NCI-H69 (cell line): Measurements from ENCODE around the gene ECSCR.

ENCODE experiments used
- DNase-seq: peaks from one replicate; lab custom pipeline; 2025; lab: John Stamatoyannopoulos, UW

The ECSCR gene

DNA sequence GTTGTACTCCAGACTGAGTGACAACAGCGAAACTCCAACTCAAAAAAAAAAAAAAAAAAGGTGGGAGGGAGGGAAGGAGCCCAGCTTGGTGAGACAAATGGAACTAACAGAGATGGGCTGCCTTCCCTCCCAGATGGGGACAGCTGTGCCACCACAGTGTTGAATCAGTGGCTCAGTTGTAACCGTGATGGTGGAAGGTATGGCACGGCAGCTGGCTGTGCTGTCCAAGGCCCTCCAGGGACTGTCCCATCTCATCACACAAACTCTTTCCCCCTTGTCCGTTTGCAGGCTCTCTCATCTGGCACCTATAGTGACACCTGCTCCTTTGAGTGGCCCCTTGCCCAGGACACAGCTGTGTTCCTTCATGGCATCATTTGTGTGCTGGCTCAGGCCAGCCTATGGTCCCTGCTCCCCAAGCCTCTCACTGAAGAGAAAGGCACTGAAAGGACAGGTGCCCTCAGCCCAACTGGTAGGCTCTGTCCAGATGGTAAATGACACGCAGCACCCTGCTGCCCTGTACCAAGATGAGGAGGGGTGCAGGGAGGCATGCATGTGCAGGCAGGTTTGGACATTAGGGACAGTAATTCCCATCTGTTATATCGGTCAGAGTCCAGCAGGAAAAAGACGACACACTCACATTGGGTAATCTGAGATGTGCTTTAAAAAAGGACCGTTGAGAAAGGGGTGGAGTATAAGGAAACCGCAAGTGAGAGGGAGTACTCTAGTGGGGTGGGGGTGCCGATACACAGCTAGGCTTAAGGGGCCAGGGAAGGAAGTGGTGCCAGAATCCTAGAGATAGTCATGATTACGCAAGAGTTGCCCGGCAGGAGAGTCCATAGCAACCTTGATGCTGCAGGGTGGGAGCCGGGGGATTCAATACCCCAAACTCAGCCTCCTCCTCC is 12.6 kb upstream of the ECSCR start:
- peak; percentile 95 for DNase-seq

DNA sequence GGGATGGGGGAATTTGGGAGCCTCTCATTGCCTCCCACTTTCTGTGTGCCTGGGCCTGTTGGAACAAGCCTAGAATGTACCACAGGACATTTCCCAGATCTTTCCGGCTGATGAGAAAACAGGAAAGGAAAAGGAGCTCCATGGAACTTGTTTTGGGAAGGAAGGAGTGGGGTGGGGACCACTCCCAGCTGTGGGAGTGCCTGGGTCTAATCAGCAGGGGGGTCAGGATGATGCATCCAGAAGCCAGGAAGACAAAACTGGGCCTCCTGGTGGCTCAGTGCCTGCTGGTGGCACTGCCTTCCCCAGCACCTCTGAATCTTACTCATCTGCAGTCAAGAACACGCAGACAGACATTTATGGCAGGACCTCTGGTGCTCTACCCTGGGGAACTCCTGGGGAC is 11.0 kb upstream of the ECSCR start:
- DNase-seq, result peak; percentile 64

DNA sequence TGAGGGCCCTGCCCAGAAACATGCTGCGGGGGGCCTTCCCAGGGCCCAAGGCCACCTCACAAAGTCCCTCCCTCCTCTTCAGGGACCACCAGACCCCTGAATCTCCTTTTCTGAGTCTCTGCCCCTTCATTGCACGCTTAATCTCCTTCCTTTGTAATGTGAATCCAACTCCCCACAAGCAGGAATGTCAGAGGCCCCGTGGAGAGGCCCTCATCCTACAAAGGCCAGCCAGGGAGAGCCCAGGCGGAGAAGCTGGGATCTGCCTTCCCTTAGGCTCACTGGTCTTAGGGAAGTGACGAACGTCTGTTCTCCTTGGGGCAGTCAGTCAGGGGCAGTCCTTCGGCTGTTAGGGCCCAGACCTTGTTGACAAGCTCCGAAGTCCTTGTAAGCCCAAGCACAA is 10.6 kb upstream of the ECSCR start:
- DNase-seq, result peak; percentile 52

DNA sequence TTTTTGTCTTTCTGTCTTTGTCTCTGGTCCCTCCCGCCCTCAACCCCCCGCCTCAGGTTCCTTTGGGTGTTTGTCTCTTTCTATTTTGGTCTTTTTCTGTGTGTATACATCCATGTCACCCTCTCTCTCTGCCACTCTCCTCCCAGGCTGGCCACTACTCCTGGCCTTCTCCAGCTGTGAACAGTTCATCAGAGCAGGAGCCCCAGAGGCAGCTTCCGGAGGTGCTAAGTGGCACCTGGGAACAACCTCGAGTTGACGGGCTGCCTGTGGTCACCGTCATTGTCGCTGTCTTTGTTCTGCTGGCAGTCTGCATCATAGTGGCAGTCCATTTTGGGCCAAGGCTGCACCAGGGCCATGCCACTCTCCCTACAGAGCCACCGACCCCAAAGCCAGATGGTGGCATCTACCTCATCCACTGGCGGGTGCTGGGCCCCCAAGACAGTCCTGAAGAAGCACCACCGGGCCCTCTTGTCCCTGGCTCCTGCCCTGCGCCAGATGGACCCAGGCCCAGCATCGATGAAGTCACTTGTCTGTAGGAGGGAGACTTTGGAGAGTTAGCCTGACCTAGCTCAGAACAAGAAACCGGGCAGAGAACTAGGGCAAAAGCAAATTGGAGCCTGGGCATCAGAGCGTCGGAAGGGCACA is 10.0 kb upstream of the ECSCR start:
- no peak for DNase-seq

DNA sequence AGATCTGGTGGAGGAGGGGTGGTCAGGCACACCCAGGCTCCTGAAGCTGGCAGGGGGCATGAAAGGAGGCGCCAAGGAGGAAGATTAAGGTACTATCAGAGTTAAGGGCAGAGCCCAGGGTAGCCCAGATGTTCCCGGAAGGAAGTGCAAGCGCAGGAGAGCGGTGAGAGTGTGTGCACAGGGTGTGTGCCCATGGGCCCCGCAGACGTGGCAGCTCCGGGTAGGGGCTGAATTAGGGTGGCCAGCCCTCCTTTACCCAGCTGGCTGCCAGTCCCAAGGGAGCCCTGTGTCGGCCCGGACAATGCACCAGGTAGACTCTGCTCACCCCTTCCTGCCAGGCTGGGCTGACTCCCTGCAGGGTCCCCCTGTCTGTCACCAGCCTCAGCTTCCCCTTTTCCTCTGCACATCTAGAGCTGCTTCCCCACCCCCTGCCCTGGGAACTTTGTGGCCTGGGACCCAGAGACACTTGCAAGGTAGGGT is 8.3 kb upstream of the ECSCR start, which contains the start of gene SMIM33:
Gene SMIM33, plus strand, starts transcription at position 184 of the 480 bp plus-strand sequence. Its CDS starts 118 bp downstream, at position 302.
- peak; percentile 21 for DNase-seq

DNA sequence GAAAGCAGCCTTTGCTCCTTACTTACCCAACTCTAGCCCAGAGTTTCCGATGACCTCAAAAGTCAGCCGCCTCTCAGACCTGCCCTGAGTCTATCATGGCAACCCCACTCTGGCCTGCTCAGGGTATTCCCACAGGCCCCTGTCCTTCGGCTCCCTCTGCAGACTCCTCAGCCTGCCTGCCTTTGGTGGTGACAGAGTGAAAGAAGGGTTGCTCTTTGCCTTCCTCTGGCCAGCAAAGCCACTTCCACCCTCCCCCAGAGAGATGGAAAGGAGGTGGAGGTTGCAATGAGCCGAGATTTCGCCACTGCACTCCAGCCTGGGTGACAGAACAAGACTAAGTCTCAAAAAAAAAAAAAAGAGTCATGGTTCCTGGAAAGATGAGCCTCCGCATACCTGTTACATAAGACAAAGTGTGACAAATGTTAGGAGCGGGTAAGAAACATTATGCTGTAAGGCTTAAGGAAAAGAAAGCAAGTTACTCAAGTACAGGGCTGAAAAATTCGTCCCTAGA is 5.9 kb upstream of the ECSCR start:
- DNase-seq, result peak; percentile 17

DNA sequence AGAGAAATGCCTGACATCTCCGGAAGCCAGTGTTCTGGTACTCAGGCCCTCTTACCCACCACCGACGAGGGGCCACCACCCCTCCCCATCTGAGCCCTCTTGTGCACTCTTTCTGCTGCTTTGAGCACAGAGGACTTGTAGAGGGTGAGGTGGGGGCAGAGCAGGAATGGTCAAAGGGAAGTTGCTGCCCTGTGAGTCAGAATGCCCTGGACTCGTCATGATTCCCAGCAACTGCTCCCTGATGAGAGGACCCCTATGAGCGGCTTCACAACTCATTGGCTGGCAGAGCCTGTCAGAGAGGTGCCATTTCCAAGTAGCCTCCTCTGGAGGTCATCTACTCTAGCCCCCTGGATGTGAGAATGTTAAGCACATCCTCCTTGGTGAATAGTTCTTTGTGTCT is 845 bp downstream of the ECSCR start:
- no peak for DNase-seq

DNA sequence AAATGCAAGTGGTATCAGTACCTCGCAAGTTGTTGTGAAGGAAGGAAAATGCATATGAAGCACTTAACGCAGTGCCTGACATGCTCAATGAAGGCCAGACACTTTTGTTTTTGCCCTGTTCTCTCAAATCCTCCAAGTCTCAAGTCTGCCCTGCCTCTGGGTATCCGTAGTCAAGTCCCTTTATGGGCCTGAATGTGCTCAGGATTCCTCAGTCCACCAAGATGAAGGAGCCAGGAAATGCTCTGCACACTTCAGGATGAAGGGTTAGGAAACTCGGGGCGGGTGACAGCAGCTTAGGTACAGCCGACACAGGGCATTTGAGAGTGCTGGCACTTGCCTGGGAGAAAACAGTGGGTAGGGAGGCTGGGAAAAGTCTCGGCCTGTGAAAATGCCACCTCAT is 1.4 kb downstream of the ECSCR start:
- no peak for DNase-seq

DNA sequence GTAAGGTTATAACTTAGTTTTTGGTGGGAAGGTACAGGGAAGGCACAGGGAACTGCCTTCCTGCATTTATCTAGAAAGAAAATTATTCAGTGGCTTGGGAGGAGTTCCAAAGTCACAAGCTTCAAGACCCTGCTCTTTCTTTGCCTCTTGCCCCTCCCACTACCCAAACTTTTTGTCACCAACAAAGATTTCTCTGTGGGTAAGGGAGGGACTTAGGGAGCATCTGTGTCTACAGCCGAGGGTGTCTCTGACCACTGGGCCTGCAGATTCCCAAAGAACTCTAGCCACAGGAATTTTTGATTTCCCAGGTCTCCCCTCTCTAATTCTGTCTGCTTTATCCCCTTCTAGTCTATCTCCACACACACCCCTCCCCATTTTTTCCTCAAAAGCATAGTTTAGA is 2.1 kb downstream of the ECSCR start:
- DNase-seq, result no peak

DNA sequence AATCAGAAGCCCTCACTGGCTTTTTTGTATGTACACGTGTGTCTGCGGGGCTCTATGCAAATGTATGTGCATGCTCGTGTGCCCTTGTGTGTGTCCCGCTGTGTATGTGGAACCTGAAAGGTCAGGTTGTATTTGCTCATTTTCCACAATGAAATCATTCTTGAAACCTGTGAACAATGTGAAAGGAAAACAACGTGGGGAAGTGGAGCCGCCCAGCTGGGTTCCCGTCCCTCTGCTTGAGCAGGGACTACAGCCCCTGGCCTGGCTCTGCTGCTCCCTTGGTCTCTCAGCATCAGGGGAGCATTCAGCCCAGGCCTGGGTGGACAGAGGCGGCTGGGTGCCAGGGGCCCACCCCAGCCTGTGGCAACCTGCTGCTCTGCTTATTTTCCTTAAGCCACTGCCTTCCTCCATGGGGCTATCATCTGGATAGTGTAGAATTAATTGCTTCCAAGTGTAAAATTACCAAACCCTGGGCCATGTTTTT is 3.0 kb downstream of the ECSCR start:
- peak; percentile 64 for DNase-seq

DNA sequence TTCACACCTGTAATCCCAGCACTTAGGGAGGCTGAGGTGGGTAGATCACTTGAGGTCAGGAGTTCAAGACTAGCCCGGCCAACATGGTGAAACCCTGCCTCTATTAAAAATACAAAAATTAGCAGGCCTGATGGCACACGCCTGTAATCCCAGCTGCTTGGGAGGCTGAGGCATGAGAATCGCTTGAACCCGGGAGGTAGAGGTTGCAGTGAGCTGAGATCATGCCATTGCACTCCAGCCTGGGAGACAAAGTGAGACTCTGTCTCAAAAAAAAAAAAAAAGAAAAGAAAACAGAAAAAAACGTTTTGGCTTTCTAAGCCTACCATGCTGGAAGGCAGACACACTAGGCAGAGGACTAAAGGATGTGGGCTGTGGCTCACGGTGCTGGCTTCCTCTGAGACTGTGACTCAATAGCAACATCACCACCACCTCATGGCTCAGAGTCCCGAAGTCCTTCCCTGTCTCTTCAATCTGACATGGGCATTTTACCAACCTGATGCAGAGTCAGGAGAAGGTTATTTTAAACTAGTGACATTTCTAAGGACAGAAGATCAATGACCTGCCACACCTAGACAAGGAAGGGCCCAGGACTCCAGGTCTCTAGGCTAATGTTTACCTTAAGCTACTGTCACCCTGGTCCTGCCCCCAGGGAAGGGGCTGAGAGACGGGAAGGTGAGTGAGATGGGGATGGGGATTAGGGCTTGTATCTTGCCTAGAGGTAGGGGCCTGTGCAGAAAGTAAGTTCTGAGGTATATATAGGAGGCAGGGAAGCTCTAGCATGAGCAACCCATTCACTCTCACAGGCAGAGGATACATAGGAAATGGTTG is 3.7 kb downstream of the ECSCR start:
- DNase-seq, result peak; percentile 50

DNA sequence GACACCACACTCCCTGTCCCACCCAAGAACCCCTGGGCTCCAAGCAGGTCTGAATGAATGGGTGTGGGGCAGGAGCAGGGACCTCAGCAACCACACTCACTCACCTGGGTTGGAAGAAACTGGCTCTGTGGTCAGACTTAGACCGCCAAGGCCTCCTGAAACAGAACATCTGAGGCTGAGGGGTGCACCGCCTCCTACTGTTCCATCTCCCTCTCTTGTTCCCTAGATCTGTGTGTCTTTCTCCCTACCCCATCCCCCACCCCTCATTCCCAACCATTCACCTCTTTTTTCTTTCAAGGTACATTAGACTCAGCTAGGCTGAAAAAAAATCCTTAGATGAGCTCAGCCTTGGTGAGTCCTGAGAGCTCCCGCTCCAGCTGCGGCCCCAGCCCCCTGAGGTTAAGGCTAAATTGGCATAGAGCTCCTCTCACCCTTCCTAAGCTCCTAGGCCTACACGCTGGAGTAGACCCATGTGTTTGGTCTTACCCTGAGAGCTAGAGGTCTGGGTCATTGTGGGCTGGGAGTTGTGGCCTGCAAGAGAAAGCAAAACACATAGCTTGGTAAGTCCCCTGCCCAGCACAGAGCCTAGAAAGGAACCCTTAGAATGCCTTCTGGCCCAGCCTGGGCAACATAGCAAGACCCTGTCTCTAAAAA is 4.8 kb downstream of the ECSCR start:
- DNase-seq, result no peak

DNA sequence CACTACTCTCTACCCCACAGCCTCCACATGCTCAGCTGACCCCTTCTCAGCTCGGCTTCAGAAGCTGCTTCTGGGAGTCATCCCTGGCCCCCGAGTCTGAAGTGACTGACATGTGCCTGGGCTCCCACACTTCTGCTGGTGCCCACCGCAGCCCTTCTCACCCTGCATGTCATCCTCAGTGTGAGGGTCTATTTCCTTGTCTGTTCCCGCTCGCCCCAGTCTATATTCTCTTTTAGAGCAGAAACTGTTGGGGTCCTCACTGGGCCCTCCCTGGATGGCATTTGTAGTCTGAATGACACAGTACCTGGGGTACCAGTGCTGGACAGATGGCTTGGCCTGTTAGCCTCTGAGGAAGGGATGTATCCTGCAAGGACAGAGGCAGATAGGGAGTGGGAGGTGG is 5.3 kb downstream of the ECSCR start:
- no peak for DNase-seq

DNA sequence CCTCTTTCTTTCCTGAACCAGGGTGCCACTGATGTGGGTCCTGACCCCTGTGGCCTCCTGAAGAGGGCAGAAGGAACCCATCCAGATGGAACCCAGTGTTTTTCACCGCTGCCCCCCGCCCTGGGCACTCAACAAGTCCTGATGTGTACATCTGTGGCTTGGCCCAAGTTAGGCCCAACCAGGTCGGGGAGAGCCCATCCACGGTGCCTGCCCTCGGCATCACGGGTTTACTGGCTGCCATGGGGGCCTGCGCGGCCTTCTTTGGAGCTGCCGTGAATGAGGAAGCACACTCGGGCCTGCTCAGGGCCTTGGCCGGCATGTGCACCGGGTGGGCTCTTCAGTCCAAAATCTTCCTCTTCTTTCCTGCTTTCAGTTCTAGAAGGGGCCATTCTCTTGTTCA is 5.8 kb downstream of the ECSCR start:
- no peak for DNase-seq

DNA sequence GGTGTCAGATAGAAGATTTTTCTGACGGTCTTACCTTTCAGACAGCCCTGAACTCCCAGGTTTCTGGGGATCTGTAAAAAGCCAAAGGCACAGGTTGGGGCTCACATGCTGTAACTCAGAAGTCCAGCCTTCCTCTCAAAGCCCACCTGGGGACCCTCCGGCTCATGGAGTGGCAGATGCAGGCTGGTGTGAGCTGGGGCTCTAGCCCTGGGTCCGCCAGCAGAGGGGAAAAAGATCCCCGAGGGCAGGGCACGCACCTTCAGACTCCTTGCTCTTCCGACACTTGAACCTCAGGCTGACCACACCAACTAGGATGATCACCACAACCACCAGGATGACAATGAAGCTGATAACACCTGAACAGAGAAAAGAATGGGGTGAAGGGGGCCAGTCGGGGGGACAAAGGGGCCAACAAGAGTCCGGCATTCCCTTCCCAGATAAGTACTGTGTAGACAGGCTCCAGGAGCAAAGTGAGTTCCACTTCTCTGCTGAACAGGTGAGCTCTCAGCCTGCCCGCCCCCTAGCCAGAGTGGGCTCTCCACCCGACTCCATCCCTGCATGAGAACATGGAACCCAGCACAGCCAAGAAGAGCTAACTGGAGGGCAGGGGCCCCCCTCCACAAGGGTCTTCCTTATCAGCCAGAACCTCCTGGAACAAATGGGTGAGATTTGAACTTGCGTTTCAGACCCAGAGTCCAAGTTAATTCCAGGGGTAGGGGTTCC is 7.8 kb downstream of the ECSCR start:
- no peak for DNase-seq

DNA sequence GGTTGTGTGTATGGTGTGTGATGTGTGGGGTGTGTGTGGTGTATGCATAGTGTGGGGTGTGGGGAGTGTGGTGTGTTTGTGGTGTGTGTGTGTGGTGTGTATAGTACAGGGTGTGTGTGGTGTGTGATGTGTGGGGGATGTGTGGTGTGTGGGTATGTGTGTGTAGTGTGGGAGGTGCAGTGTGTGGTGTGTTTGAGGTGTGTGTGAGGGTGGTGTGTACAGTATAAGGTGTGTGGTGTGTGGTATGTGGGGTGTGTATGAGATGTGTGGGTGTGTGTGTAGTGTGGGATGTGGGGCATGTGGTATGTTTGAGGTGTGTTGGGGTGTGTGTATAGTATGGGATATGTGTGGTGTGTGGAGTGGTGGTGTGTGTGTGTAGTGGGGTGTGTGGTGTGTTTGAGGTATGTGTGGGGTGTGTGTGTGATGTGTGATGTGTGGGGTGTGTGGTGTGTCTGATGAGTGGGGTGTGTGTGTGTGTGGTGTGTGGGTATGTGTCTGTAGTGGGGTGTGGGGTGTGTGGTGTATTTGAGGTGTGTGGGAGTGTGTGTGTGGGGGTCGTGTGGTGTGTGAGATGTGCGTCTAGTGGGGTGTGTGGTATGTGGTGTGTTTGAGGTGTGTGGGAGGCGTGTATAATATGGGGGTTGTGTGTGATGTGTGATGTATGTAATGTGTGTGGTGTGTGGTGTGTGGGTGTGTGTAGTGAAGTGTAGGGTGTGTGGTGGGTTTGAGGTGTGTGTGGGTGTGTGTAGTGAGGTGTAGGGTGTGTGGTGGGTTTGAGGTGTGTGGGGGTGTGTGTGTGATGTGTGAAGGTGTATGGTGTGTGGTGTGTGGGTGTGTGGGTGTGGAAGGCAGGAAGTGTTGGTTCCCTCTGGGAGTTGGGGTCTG is 8.6 kb downstream of the ECSCR start:
- no peak for DNase-seq

DNA sequence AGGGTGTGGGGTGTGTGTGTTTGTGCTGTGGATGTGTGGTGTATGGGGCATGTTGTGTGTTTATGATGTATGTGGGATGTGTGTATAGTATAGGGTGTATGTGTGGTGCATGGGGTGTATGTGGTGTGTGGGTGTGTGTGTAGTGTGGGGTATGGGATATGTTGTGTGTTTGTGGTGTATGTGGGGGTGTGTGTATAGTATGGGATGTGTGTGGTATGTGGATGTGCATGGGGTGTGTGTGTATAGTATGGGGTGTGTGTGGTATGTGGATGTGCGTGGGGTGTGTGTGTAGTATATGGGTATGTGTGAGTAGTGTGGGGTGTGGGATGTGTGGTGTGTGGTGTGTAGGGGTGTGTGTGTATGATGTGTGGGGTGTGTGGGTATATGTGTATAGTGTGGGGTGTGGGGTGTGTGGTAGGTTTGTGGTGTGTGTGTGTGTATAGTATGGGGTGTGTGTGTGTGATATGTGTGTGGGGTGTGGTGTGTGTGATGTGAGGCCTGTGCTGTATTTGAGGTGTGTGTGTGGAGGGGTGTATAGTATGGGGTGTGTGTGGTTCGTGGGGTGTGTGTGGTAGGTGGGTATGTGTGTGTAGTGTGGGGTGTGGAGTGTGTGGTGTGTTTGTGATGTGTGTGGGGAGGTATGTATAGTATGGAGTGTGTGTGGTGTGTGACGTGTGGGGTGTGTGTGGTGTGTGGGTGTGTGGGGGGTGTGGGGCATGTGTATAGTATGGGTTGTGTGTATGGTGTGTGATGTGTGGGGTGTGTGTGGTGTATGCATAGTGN is 10.5 kb downstream of the ECSCR start:
- no peak for DNase-seq

DNA sequence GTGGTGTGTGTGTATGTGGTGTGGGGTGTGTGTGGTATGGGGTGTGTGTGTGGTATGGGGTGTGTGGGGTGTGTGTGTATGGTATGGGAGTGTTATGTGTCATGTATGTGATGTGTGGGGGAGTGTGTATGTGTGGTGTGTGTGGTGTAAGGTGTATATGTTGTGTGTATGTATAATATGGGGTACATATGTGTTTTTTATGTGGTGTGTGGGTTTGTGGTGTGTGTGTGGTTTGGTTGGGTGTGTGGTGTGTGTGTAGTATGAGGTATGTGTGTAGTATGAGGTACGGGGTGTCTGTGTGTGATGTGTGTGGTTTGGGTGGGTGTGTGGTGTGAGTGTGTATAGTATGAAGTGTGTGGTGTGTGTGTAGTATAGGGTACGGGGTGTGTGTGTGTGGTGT is 11.4 kb downstream of the ECSCR start:
- DNase-seq, result no peak
